GM19455 (cell line): ENCODE measurements around the gene PHC2.

Experiments
- ATAC-seq: cut with Tn5 transposase; IDR thresholded peaks from one replicate; pipeline ENCODE4 v1.9.1; 2021; ENCODE audit not compliant: unreplicated experiment

Gene PHC2

DNA sequence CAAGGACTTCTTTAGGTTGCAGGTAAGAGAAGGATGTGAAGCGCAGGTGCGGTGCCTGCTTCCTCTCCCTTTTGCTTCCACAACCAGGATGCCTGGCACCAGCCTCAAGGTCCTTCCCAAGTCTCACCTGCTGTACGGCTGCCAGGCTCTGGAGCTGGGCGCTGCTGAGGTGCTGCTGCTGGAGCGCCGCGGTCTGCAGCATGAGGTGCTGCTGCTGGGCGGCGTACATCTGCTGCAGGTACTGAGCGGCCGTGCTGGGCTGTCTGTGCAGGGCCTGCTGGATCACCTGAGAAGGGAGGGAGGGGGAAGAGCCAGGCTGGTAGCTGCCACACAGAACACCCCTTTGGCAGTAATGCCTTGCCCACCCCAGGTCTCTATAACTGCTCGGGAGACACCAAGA is 58.7 kb downstream of the PHC2 start:
- ATAC-seq, result no peak

DNA sequence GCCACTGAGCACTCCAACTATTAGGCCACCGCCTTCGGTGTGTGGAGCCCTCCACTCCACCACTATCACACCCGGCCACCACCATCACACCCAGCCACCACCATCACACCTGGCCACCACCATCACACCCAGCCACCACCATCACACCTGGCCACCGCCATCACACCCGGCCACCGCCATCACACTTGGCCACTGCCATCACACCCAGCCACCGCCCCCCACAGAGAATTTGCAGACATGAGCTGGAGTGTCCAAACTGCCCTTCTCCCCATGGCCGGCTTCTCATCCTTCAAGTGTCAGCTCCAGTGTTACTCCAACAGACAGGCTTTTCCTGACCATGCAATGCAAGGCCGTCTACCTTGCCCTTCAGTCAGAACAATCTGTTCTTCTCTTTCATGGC is 59.6 kb downstream of the PHC2 start:
- no peak for ATAC-seq

DNA sequence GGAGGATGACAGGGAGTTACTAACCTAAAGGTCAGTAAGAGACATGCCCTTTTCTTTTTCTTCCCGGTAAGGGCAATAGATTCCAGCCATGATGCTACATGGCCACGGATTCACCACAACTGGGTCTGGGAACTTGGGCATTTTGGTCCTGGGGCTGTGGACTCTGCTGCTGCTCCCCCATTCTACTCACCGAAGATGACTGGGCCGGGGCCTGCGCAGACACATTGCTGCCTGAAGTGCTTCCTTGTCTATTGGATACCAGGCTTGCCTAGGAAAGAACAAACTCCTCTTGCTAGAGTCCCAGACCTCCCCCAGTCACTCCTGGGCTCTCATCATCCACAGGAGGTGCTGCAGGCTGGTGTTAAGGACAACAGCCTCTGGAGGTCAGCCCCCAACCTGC is 60.1 kb downstream of the PHC2 start:
- no peak for ATAC-seq

DNA sequence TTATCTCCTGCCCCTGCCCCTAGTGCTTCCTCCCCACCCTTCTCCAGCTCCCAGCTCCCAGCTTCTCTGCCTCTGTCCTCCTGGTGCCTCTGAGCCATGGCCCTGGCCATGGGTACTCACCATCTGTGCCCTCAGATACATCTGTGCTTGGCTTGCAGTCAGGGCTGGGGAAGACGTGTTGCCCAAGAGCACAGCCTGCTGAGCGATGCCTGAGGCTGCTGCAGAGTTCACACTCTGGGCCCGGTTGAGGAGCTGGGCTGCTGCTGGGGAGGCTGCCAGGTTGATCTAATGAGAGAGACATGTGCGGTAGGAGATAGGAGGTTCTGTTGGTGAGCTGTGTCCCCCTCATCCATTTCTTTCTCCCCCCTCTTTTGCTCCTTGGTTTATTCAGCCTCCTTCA is 60.6 kb downstream of the PHC2 start:
- ATAC-seq, result no peak

DNA sequence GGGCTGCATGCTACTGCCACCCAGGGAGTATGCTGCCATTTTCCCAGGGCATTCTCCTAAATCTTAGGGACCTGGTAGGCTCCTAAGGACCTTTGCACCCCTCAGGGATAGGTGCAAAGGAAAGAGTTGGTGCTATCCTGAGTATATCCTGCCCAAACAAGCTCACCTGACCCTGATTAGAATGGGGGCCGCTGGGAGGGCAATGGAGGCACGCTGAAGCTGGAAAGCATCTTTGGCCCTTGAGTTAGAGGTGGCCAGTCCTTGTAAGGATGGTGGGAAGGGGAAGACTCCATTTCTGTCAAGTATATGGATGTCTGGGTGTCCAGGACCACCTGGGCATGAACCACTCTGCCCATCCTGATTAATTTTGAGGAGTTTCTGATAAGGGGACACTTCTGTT is 61.1 kb downstream of the PHC2 start:
- ATAC-seq, result no peak

DNA sequence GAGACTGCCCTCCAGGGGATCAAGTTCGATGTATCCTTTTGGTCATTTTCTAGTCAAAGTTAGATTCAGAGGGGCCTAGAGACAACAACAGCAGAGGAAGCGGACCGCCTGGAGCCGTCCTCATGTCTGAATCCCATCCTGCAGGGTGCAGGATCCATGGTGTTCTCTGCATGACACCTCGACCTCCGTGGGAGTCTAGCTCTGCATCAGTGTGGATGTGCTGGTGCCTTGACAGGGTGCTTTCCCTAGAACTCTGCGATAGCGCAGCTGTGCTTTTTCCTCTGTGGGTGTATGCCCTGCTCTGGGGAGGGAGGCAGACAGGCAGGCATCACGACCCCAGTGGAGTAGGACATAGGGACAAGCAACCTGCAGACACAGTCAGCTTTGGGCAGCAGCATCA is 61.8 kb downstream of the PHC2 start:
- no peak for ATAC-seq

DNA sequence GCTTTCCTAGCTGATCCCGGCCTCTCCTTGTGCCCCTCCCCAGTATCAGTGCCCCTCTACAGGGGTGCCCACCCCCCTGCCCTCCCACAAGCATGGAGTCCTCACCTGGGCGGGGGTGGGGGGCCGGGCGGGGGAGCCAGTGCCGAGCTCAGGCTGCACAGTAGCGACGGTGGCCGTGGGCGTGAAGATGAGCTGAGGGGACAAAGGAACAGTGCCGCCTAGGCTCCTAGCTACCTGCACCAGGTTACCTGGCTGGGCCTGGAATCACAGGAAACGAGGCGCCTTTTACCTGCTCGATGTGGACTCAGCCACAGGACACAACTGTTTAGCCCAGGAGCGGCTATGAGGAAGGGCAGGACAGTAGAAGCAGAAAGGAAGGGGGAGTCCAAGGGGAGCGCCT is 62.5 kb downstream of the PHC2 start:
- no peak for ATAC-seq

DNA sequence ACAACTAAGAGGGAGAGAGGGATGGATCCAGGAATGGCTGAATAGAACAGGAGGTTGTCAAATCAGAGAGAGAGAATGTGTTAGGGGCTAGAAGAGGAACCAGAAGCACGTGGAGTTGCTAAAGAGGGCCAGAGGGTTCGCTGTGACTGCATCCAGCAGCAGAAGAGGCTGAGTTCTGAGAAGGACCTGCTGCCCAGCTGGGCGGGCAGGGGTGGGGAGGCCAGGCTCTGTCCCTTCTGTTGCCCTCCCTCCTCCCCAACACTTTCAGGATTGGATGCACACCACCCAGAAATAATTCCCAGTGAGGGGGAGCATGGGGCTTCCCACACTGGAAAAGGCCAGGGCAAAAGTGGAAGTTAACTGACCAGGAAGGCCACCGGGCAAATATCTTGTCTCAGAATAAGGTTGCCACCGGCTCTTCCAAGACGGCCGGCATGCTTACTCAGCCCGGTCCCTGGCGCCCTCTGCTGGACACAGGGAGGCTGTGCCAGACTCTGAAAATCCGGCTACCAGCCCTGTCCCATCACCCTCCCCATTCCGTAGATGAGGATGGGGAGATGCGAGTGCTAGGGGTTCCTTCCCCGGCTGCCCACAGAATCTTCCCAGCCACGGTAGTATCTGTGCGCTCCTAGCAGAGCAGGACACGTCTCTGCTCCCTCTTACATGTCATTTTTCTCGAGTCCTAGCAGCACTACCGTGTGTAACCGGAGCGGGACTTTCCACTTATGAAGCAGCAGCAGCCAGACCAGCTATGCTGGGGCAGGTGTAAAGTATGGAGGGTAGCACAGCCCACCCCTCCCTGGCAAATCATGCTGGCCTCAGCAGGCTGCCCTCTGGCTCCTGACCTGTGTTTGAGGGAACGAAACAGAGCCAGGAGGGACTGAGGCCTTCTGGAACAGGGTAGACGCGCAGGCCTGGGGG is 63.1 kb downstream of the PHC2 start:
- ATAC-seq, result no peak

DNA sequence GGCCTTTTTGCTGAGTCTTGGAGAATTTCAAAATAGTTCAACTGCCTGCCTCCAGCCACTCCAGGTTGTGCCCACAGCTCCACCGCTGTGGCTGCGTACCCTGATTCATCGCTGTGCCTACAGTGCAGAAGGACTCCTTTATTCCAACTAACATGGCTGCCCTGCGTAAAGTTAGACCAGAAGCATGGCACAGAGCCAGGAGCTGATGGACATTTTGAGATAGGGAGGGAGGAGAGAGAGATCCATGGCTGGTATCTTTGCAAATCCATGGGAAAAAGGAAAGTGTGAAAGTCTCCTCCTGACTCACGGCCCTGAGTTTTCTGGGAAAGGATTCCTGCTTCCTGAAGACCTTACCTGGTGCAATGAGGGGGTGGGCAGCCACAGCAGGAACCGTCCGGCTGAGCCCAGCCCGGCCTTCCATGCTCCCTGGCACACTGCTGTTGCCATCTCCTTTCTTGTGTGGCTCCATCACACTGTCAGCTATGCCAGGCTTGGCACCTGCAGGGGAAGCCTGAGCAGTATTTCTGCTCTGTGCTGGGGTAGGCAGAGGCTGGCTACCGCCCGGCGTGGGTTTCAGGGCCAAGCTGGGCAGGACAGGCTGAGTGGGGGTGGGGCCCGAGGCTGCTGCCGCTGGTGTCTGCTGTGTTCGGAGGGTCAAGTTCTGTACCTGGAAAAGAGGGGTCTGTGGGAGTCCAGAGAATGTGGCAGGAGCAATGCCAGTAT is 64.0 kb downstream of the PHC2 start:
- ATAC-seq, result no peak

DNA sequence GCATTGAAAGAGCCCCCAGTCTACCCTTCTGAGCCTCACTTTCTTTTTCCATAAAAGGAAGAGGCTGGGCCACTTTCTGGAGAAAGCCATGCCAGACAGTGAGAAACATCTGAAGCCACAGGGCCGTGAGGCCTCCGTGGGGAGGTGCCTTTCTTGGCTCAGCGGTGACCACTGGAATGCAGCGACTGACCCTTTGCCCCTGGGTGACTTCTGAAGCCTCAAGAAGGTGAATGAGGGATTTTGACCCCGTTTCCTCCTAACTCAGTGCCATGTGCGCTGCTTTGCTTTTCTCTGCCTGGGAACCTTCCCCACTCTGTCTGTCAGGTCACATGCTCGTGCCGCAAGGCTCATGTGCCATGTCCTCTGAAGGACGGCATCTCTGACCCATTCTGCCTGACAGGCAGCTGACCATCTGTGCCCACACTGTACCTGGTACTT is 65.3 kb downstream of the PHC2 start:
- no peak for ATAC-seq

DNA sequence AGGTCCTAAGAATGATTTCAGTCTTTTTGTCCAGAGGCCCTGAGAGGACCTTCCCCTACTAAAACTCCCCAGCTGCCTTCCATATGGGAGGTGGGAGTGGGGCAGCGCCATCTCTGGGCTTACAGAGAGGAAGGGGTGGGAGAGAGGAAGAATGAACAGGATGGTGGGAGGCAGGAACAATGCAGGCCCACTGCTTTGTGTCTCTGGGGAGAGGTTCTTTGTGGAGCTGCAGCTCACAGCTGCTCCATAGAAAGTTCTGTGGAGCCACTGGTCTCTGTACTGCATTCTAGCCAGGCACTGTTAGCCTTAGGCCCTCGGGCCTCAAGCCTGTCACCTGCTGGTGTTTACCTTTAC is 66.4 kb downstream of the PHC2 start:
- no peak for ATAC-seq

DNA sequence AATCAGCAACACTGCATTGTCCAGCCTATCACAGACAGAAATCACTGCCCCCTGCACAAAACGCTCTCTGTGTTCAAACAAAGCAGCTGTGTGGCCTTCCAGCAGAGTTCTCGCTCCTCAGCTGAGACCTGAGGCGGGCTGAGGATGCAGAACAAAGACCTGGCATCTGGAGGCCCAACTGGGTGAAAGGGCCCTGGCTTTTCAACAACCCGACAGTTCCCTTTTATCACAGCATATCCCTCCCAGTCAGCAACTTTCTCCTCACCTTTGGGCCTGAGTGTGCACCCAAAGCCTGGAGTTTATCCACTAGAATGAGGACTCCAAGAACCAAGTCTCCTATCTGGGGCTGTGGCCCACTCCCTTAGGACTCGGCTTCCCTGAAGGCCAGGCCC is 67.4 kb downstream of the PHC2 start:
- no peak for ATAC-seq

DNA sequence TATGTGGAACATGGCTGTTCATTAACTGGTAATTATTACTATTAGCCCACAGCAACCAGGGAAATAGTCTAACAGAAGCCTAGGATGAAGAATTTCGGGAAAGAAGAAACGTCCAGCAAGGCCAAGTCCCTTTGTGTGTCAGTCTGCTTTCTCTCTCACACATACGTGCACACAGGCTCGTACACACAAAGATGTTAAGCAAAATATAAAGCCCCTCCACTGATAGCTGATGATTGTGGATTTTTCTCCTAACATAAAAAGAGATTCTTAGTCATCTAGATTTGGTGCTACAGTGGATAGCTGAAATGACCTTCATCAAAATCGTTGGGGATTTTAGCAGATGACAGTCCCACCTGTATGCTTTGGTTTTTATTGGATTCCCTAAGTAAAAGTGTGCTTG is 67.9 kb downstream of the PHC2 start:
- ATAC-seq, result no peak

DNA sequence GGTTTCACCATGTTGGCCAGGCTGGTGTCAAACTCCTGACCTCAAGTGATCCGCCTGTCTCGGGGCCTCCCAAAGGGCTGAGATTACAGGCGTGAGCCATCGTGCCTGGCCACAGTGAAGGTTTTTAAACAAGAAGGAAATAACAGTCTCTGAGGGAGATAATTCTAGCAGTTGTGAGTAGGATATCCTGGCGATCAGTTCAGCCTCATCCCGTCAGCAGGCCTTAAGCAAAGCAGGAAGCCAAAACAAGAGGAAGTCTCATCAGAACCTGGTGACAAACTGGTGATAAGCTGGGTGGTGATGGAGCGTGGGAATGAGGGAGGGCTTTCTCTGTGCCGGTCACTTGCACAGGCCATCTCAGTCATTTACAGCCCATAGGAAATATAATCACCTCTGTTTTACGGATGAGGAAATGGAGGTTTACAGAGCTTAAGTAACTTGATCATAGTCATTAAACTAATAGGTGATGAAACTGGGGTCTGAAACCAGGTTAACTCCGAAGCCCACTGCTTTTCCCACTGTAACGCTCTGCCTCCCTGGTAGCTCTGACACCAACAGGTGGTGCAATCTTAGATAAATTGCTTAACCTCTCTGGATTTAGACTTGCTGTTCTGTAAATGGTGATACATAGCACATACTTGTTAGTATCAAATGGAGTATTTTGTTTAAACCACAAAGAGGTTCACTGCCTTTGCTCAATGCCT is 69.2 kb downstream of the PHC2 start:
- no peak for ATAC-seq

DNA sequence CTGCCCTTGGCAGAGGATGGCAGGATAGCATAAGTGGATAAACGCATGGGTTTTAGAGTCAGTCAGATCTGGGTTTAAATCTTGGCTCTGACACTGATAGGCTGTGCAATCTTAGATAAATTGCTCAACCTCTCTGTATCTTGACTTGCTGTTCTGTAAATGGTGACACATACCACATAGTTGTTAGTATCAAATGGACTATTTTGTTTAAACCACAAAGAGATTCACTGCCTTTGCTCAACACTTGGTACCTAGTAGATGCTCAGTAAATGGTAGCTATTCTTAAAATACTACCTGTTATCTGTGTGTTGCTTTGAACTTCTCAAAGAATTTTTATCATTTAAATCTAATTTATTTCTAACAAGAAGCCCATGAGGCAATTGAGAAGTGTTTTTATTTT is 70.5 kb downstream of the PHC2 start:
- ATAC-seq, result no peak

DNA sequence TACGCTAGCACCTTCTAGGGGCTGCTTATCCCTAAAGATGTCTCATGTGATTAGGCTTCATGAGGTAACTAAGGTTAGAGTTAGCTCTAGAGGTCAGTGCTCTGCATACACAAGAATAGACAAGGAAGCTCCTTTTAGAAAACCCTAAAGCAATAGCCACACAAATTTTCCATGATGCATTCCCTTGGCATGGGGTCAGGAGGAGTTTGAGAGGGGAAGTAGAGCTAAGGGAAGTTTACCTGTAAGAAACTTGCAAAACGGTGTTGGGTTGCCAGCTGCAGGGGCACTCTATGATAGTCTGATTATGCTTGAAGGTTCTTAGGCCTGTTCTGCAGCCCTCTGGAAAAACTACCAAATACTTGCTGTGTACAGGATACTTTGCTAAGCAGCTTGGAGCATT is 71.0 kb downstream of the PHC2 start:
- no peak for ATAC-seq

DNA sequence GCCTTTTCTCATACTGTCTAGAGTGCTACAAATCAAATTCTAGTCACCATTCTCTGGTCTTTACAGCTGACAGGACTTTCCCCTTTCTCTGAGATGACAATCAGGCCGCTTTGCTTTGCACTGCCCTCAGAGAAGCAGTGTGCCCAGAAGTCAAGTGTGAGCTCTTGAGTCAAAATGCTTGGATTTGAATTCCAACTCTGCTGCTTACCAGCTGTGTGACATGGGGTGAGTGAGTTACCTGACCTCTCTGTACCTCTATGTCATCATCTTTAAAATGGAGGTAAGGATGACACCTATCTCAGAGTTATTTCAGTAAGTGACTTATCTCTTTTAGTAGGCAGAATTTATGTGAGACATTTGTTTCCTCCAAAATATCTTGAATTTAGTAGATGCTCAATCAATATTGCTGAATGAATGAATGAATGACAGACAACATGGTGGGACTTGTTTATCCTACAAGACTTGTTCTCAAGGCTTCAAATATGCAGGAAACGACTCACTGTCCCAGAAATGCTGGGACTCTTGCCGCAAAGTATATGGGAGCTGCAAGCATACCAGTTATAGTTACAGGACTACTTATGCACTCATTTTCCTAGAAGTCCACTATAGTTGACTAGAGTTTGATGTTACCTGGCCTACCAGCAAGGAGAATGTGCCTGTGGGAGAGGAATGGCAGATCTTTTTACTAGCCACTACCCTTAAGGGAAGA is 71.9 kb downstream of the PHC2 start:
- no peak for ATAC-seq

DNA sequence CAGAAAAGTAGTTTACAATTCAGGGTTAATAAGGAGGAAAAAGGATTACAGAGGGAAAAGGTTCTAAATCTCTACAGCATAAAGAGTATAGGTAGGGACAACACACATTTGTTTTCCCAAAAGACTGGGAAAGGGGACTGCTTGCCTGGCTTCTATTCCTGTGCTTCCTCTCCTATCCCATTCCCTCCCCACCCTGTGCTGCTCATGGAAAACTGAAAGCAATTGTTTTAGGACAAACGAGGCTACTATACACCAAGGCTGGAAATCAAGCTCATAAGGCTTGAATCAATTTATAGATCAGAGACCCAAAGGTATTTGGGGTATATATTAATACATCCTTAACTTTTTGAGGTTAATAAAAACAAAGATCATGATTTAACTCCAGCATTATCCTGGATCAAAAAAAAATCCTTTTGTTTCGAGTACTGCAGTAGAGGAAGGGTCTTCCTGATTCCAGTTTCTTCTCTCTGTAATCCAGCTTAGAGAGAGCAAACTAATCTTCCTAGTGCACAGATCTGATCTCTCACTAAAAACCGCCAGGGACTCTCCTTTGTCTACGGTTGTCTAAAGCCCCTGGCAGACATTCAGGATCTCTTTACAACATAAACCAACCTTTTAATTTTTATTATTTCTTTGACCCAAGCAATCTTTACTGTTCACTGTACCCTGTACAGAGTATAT is 72.6 kb downstream of the PHC2 start:
- ATAC-seq, result no peak

DNA sequence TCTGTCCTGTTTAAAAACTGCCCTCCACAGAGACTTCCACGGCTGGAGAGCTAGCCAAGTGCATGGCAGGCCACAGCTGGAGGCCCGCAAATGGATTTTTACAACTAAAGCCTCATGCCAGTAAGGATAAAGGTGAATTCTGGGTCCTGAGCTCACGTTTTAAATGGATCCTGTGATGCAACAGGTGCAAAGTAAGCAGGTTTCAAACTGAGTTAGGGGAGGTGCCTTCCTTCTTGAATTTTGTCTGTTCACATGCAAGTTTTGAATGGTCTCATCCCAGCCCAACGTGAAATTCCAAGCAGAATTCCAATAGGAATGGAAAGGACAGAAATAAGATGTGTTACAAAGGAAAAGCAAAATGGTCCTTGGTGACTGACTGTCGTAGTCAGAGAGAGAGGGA is 73.8 kb downstream of the PHC2 start:
- ATAC-seq, result no peak

DNA sequence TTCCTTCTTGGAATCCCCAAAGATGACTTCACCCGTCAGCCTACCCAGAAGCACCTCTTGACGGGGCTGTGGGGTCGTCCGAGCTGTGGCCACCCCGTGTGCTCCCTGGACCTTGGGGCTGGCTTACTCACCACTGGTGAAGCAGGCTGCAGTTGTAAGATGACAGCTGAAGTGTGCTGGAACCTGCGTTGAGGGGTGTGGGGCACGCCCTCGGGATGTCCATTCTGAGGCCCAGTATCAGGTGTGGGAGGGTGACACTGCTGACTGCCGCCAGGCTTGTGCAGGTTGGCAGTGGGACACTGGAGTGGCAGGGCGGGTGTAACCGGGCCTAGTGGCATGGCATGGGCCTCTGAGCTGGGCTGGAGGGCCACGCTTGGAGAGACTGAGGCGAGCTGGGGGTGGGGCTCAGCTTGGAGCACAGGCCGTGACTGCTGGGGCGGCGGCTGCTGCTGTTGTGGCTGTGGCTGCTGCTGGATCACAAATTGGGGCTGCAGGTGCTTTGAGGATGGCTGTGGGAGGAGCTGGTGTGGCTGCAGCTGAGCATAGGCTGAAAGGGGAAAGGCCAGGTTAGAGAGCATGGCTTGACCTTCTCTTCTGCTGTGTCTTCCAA is 76.1 kb downstream of the PHC2 start:
- ATAC-seq, result no peak
